GM21367 (cell line): ENCODE data around the gene CCDC88C.
"Not testable (repeated sequence)": the region's sequence is repeated elsewhere in the genome, so short reads cannot be mapped to it uniquely, and the experiment has no call there.

Experiments used
- ATAC-seq: cut with Tn5 transposase; IDR thresholded peaks from one replicate; pipeline ENCODE4 v1.9.1; 2021; ENCODE audit not compliant: unreplicated experiment

CCDC88C gene

GRCh38 chr14:91253795-91254323, 163.8 kb downstream of the CCDC88C start:
- no peak for ATAC-seq

GRCh38 chr14:91252871-91253794, 164.5 kb downstream of the CCDC88C start:
- no peak for ATAC-seq

- ATAC-seq = no peak
Measured at GRCh38 chr14:91250912-91251311, 166.7 kb downstream of the CCDC88C start.

GRCh38 chr14:91249841-91250616, 167.6 kb downstream of the CCDC88C start:
- ATAC-seq = peak; percentile 79

- ATAC-seq = no peak
Measured at GRCh38 chr14:91246051-91246852, 171.4 kb downstream of the CCDC88C start.

DNA sequence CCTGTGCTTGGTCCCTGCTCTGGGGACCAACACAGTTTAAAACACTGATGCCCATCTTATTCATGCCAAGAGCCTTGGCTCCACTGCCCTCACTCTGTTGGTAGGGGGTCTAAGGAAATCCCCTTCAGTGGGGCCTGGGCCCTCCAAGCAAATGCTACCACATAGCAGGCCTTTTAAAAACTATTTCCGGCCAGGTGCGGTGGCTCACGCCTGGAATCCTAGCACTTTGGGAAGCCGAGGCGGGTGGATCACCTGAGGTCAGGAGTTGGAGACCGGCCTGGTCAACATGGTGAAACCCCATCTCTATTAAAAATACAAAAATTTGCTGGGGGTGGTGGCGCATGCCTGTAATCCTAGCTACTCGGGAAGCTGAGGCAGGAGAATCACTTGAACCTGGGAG, 172.0 kb downstream of the CCDC88C start:
- ATAC-seq = not testable (repeated sequence)

DNA sequence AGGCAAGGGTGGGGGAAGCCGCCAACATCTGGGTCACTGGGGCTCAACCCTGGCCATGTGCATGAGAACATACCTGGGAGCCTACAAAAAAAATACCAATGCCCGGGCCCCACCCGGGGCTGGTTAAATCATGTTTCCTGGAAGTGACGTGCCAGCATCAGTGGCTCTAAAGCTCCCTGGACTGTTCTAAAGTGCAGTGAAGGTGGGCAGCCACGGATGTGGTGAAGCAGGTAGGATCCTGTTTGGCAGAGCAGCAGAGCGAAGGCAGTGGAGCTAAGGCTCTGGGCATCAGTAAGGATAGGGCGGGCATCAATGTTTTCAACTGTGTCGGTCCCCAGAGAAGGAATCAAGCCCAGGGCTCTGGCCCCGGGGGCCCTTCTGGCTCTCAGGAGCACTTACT, 172.6 kb downstream of the CCDC88C start:
- no peak for ATAC-seq

DNA sequence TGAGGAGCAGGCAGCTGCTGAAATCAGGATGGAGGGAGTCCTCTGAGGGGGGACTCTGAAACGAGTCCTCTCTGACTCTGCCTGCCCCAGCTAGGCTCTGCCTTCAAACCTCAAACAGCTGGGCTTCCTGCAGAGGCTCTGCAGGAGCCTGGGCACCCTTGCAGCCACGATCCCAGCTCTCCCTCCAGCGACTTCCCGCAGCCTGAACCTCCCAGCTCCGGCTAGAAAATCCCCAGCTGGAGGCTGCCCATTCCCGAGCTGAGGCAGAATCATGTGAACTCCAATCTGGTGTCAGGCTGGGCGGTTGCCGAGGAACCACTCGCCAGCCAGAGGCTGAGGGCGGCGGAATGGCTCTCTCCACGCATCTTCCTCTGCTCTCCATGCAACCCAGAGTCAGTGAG, 173.1 kb downstream of the CCDC88C start, which contains the start of gene GPR68:
Gene GPR68, minus strand, starts transcription at position 204 of the 401 bp plus-strand sequence. CDS start 9,654 bp downstream, outside the sequence.
- no peak for ATAC-seq

DNA sequence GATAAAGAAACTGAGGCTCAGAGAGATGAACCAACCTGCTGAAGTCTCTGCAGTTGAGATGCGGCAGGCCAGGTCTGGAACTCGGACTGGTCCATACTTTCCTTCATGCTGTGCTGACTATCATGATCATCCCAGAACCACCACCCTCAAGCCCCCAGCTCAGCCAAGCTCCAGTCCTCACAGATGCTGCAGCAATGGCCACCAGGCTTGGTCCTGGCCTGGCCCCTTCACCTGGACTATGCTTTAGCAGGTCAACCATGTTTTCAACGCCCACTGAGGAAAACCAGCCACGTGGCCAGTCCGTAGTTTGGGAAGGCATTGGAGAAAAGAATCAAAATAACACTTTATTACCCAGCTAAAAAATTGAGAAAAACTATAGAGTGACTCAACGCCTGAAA, 174.5 kb downstream of the CCDC88C start:
- ATAC-seq = no peak

- ATAC-seq = no peak
Measured at GRCh38 chr14:91242635-91243034, 175.0 kb downstream of the CCDC88C start.

DNA sequence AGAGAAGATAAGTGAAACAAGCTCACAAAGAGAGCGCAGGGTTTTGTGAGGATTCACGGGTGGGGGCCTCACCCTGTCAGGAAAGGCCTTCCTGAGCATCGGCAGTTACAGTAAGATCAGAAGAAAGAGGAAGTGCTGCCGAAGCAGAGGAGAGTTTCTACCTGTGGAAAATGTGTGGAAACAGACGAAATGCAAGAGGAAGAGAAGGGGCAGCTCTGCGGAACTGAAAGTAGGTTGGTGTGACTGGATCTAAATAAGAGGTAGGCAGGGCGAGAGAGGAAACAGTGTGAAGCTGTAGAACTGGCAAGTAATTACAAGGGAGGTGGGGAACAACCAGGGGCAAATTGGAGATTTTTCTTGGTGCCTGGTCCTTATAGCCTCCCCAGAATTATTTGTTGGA, 175.8 kb downstream of the CCDC88C start:
- ATAC-seq = peak; percentile 50

- no peak for ATAC-seq
Measured at GRCh38 chr14:91238661-91239060, 179.0 kb downstream of the CCDC88C start.

GRCh38 chr14:91238085-91238484, 179.5 kb downstream of the CCDC88C start:
- ATAC-seq = no peak

- no peak for ATAC-seq
Measured at GRCh38 chr14:91237219-91237618, 180.4 kb downstream of the CCDC88C start.

GRCh38 chr14:91235841-91236240, 181.8 kb downstream of the CCDC88C start:
- ATAC-seq = no peak

GRCh38 chr14:91234791-91235114, 182.9 kb downstream of the CCDC88C start:
- ATAC-seq = no peak

DNA sequence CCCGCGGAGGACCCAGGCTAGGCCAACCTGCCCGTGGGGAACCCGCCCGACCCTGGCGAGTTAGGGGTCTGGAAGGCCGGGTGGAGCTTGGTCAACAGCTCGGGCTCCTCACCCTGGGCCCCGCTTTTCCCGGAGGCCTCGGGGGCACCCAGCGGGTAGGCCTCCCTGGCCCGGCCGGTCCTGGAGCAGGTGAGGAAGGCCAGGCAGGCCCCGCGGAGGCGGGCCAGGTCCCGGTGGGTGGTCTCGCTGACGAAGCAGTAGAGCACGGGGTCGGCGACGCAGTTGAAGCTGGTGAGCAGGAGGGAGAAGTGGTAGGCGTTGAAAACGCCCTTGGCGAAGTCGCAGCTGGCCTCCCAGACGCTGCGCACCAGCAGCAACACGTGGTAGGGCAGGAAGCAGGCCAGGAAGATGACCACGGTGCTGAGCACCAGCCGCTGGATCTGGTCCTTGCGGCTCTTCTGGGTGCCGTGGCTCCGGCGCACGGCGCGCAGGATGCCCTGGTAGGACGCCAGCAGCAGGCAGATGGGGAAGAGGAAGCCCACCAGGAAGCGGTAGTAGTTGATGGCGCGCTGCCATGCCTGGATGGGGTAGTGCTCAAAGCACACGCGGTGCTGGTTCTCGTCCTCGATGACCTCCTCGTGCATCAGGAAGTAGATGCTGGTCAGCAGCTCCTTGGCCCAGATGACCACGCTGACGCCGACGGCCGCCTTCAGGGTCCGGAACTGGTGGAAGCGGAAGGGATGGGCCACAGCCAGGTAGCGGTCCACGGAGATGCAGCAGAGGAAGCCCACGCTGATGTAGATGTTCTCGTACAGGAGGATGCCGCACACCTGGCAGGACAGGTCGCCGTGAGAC, 183.5 kb downstream of the CCDC88C start:
- ATAC-seq = no peak

DNA sequence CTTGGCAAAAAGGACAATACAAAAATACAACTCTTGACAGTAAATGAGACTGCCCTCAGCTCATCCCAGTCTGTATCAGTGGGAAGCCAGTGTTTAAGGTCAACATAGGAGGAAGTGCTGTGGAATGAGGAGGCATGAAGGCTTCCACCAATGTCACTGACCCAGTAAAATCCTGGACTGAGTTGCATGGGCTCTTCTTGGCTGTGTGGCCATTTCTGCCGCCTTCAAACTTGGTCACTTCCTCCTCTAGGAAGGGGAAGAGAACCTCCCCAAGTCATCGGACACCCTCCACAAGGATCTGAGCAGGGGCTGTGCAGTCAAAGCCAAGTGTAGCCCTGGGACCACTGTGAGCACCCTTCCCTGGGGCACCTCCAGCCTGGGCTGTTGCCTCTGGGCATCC, 185.0 kb downstream of the CCDC88C start:
- ATAC-seq = no peak

DNA sequence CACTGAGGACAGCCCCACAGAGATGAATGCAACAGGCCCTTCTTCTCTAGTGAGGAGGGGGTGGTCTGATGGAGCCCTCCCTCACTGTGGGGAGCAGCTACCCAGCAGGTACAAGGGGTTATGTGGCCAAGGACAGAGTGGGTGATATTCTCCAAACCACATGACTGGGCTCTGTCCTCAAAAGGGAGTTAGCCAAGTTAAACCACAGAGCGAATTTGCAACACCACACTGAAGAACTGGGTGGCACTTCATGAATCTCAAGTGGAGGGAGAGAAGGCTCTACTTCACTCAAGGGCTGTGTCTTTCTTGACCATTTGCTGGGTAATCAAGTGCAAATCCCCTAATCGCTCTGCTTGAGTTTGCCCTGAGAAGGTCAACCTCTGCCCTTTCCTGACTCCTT, 185.6 kb downstream of the CCDC88C start:
- no peak for ATAC-seq

- ATAC-seq = no peak
Measured at GRCh38 chr14:91231446-91231845, 186.2 kb downstream of the CCDC88C start.
